ENCODE results near the gene SLC29A3. TPM values are rescaled to one million over a fixed set of nuclear protein-coding genes. Genes with fewer than 3 reads are reported as not detected.
"Not testable (repeated sequence)": the region's sequence is repeated elsewhere in the genome, so short reads cannot be mapped to it uniquely, and the experiment has no call there.

The SLC29A3 gene
- total RNA-seq, 1 donor from 2014 or later = 5.3 TPM

DNA sequence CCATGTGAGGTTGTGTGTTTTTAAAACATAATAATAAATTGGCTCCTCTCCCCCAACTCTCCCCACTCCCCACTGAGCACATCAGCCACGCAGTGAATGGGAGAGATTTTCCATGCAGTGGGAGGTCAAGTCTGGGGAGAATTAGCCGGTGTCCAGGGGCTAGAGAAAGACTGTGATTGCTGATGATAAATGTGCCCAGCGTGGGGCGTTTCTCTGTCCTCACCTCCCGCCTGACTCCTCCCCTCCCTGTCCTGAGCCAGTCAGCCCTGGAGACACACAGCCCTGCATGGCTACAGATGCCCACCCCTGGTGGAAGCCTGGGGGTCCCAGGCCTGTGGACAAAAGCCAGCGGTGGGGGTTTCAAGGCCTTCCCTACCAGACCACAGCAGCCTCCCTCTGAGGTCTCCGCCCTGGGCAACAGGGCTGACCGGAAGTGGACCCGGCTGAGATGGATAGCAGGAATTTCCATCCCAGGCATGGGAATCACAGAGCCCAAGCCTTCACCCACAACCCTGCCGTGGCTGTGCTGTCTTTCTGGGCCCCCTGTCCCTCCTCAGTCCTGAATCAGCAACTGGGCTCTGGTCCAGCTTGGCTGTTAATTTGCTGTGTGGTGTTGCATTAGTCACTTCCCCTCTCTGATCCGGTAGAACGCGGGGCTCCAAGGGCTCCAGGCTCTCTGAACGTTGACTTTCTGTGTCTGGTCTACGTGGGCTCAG lies 46.8 kb upstream of the SLC29A3 start:
- Mint-ChIP-seq H3K27me3 (ENCODE audit: low read depth) (no peaks in the 10 kb centered on the region), H3K4me3 (no peak overlapping the region), H3K27ac (ENCODE audit: unreplicated experiment) (peak overlapping the region; percentile 62), H3K4me1 (peaks cover 13% of the 10 kb centered on the region), H3K36me3 (ENCODE audit: low read depth) (no peaks in the 10 kb centered on the region), H3K9me3 (no peaks in the 10 kb centered on the region)
- no peak for DNase-seq (ENCODE audit: low read depth, low spot score)
- TF ChIP-seq, protein P1, sequence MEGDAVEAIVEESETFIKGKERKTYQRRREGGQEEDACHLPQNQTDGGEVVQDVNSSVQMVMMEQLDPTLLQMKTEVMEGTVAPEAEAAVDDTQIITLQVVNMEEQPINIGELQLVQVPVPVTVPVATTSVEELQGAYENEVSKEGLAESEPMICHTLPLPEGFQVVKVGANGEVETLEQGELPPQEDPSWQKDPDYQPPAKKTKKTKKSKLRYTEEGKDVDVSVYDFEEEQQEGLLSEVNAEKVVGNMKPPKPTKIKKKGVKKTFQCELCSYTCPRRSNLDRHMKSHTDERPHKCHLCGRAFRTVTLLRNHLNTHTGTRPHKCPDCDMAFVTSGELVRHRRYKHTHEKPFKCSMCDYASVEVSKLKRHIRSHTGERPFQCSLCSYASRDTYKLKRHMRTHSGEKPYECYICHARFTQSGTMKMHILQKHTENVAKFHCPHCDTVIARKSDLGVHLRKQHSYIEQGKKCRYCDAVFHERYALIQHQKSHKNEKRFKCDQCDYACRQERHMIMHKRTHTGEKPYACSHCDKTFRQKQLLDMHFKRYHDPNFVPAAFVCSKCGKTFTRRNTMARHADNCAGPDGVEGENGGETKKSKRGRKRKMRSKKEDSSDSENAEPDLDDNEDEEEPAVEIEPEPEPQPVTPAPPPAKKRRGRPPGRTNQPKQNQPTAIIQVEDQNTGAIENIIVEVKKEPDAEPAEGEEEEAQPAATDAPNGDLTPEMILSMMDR (conservative IDR thresholded peaks at IDR 0.05) = no peak

DNA sequence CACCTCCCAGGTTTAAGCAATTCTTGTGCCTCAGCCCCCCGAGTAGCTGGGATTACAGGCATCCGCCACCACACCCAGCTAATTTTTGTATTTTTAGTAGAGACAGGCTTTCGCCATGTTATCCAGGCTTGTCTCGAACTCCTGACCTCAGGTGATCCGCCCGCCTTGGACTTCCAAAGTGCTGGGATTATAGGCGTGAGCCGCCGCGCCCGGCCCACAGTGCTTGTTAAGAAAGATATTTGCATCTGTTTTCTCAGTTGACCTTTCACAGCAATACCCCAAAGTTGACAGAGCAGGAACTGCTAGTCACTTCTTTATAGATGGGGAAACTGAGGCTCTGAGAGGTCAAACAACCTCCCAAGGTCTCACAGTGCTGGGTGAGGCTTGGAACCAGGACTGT lies 46.1 kb upstream of the SLC29A3 start:
- not testable (repeated sequence) for H3K27me3 Mint-ChIP-seq (ENCODE audit: low read depth); H3K27ac Mint-ChIP-seq (ENCODE audit: unreplicated experiment); H3K4me3 Mint-ChIP-seq; H3K9me3 Mint-ChIP-seq; DNase-seq (ENCODE audit: low read depth, low spot score); H3K36me3 Mint-ChIP-seq (ENCODE audit: low read depth)
- peaks cover 13% of the 10 kb centered on the region for H3K4me1 Mint-ChIP-seq

DNA sequence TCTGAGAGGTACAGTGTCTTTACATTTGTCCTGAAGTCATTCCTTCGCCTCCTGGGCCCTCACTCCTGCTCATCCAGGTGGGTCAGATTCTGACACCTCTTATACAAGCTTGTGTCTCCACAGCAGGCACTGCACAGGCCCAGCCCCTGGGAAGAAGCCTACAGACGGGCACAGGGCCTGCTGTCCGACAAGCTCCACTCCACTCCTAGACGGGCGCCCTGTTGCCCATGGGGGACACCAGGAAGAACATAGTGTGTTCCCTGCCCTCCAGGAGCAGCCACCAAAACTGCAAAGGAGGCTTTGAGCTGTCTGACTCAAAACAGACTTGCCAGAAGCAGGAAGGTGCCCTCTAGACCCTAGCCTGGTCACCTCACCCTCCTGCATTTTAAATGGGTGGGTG lies 45.6 kb upstream of the SLC29A3 start:
- H3K4me3 Mint-ChIP-seq = no peak overlapping the region
- H3K9me3 Mint-ChIP-seq = no peaks in the 10 kb centered on the region
- DNase-seq (ENCODE audit: low read depth, low spot score) = no peak
- no peaks in the 10 kb centered on the region for H3K36me3 Mint-ChIP-seq (ENCODE audit: low read depth)
- H3K27ac Mint-ChIP-seq (ENCODE audit: unreplicated experiment) = no peak overlapping the region
- TF ChIP-seq, protein P1 (conservative IDR thresholded peaks at IDR 0.05) = no peak
- H3K4me1 Mint-ChIP-seq = peaks cover 13% of the 10 kb centered on the region
- no peaks in the 10 kb centered on the region for H3K27me3 Mint-ChIP-seq (ENCODE audit: low read depth)

GRCh38 chr10:71274901-71275796 lies 43.9 kb upstream of the SLC29A3 start:
- TF ChIP-seq, protein P1 (conservative IDR thresholded peaks at IDR 0.05) = no peak
- no peaks in the 10 kb centered on the region for H3K9me3 Mint-ChIP-seq
- no peaks in the 10 kb centered on the region for H3K36me3 Mint-ChIP-seq (ENCODE audit: low read depth)
- no peaks in the 10 kb centered on the region for H3K27me3 Mint-ChIP-seq (ENCODE audit: low read depth)
- H3K4me1 Mint-ChIP-seq = peaks cover 9% of the 10 kb centered on the region
- H3K27ac Mint-ChIP-seq (ENCODE audit: unreplicated experiment) = no peak overlapping the region
- no peak for DNase-seq (ENCODE audit: low read depth, low spot score)
- H3K4me3 Mint-ChIP-seq = no peak overlapping the region

DNA sequence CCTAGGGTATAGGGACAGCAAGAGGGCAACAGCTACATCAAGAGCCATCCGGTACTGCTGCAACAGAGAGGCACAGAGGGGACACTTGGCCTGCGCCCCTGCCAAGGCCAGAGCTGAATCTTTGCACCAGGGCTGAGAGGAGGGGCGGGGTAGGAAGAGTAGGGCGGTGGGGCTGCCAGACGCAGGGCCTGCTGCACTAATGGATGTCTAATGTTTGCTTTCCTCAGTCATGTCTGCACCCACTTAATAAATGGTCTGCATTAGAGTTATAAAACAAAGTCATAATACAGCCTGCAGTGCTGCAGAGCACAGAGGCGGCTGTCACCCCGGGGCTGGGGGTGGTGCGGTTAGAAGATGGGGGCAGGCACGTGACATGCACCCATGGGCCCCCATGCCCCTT lies 42.2 kb upstream of the SLC29A3 start:
- H3K27me3 Mint-ChIP-seq (ENCODE audit: low read depth) = no peaks in the 10 kb centered on the region
- no peaks in the 10 kb centered on the region for H3K9me3 Mint-ChIP-seq
- H3K27ac Mint-ChIP-seq (ENCODE audit: unreplicated experiment) = no peak overlapping the region
- H3K4me3 Mint-ChIP-seq = no peak overlapping the region
- no peaks in the 10 kb centered on the region for H3K36me3 Mint-ChIP-seq (ENCODE audit: low read depth)
- TF ChIP-seq, protein P1 (conservative IDR thresholded peaks at IDR 0.05) = no peak
- peaks cover 3% of the 10 kb centered on the region for H3K4me1 Mint-ChIP-seq
- no peak for DNase-seq (ENCODE audit: low read depth, low spot score)

Data from neural crest cell (in vitro differentiated cells).